Ishikawa (cell line): Measurements from ENCODE around the gene SEMA6D.

Source experiments
- CEBPB ChIP-seq: IDR thresholded peaks from 2 replicates; pipeline ENCODE4 v1.6.1; 2012
- CREB1 ChIP-seq: IDR thresholded peaks from 2 replicates; pipeline ENCODE4 v1.6.1; 2012; ENCODE audit warnings: low read depth
- EGR1 ChIP-seq: IDR thresholded peaks from 2 replicates; pipeline ENCODE4 v1.6.1; 2012
- EP300 ChIP-seq: IDR thresholded peaks from 2 replicates; pipeline ENCODE4 v1.6.1; 2012; ENCODE audit warnings: borderline replicate concordance
- FOXM1 ChIP-seq: IDR thresholded peaks from 2 replicates; pipeline ENCODE4 v1.6.1; 2012; ENCODE audit warnings: low read depth, borderline replicate concordance
- MAX ChIP-seq: IDR thresholded peaks from 2 replicates; pipeline ENCODE4 v1.6.1; 2012
- NFIC ChIP-seq: IDR thresholded peaks from 2 replicates; pipeline ENCODE4 v1.6.1; 2012
- RAD21 ChIP-seq: IDR thresholded peaks from 2 replicates; pipeline ENCODE4 v1.6.1; 2012; ENCODE audit warnings: low read depth
- REST ChIP-seq: IDR thresholded peaks from 2 replicates; pipeline ENCODE4 v1.6.1; 2012; ENCODE audit warnings: low read depth, mild to moderate bottlenecking
- TAF1 ChIP-seq: IDR thresholded peaks from 2 replicates; pipeline ENCODE4 v1.6.1; 2012; ENCODE audit warnings: low read depth, mild to moderate bottlenecking
- TCF12 ChIP-seq: IDR thresholded peaks from 2 replicates; pipeline ENCODE4 v1.6.1; 2012; ENCODE audit warnings: low read depth
- TEAD4 ChIP-seq: IDR thresholded peaks from 2 replicates; pipeline ENCODE4 v1.6.1; 2012
- USF1 ChIP-seq: IDR thresholded peaks from 2 replicates; pipeline ENCODE4 v1.6.1; 2012
- YY1 ChIP-seq: IDR thresholded peaks from 2 replicates; pipeline ENCODE4 v1.6.1; 2012; ENCODE audit warnings: low read depth
- ZBTB7A ChIP-seq: IDR thresholded peaks from 2 replicates; pipeline ENCODE4 v1.6.1; 2012; ENCODE audit warnings: low read depth

The SEMA6D gene

GRCh38 chr15:47689660-47690059 is 27.6 kb upstream of the SEMA6D start:
- TF ChIP-seq CREB1 = no peak
- TF ChIP-seq CEBPB = no peak
- TF ChIP-seq FOXM1 = no peak
- TF ChIP-seq REST = no peak
- TF ChIP-seq NFIC = no peak
- TF ChIP-seq RAD21 = no peak
- TF ChIP-seq EGR1 = no peak
- no peak for TF ChIP-seq USF1
- no peak for TF ChIP-seq MAX
- no peak for TF ChIP-seq YY1
- no peak for TF ChIP-seq TEAD4

- no peak for TF ChIP-seq EP300
- TF ChIP-seq TCF12 = no peak
- no peak for TF ChIP-seq USF1
- TF ChIP-seq CEBPB = no peak
- no peak for TF ChIP-seq CREB1
- TF ChIP-seq RAD21 = no peak
- TF ChIP-seq TEAD4 = no peak
- no peak for TF ChIP-seq YY1
- no peak for TF ChIP-seq TAF1
- TF ChIP-seq MAX = no peak
- TF ChIP-seq FOXM1 = no peak
- no peak for TF ChIP-seq ZBTB7A
- no peak for TF ChIP-seq REST
- no peak for TF ChIP-seq EGR1
- TF ChIP-seq NFIC = no peak
Observed at GRCh38 chr15:47691882-47692281, 25.4 kb upstream of the SEMA6D start.

GRCh38 chr15:47696351-47696750 is 21.0 kb upstream of the SEMA6D start:
- TF ChIP-seq EP300 = no peak
- TF ChIP-seq CEBPB = no peak
- TF ChIP-seq RAD21 = no peak
- TF ChIP-seq ZBTB7A = no peak
- no peak for TF ChIP-seq EGR1
- no peak for TF ChIP-seq MAX
- no peak for TF ChIP-seq USF1
- TF ChIP-seq NFIC = no peak
- no peak for TF ChIP-seq REST

GRCh38 chr15:47705281-47705997 is 11.9 kb upstream of the SEMA6D start:
- TF ChIP-seq USF1 (no peak), TAF1 (no peak), RAD21 (no peak), TEAD4 (no peak), CREB1 (no peak)
